GM23338 (cell line): ENCODE results near the gene SH3BP4. TPM values are rescaled to one million over a fixed set of nuclear protein-coding genes. Genes with fewer than 3 reads are reported as not detected.

Source experiments
- ATAC-seq: fragments of 200-7000 bp; cut with Tn5 transposase; 3 replicates; pipeline ENCODE4 v1.9.1; 2020
- DNase-seq: peaks from one replicate; pipeline ENCODE4 v3.0.0-alpha.2; 2015; ENCODE audit warnings: low spot score
- H2AFZ ChIP-seq: fragments of 200-600 bp; sonication (generic); 2 replicates; pipeline ENCODE4 v1.8.0; 2016; ENCODE audit warnings: antibody characterized with exemption, mild to moderate bottlenecking, moderate library complexity
- H3F3A ChIP-seq: fragments of 200-600 bp; sonication (generic); replicated peaks from 2 replicates; pipeline ENCODE4 v1.8.0; 2017; ENCODE audit warnings: antibody characterized with exemption, mixed run types, low read depth
- H3K27ac ChIP-seq: fragments of 200-600 bp; sonication (generic); 2 replicates; pipeline ENCODE4 v1.6.1; 2016; ENCODE audit warnings: low read depth
- H3K27me3 ChIP-seq: fragments of 200-600 bp; sonication (generic); 2 replicates; pipeline ENCODE4 v1.8.0; 2016; ENCODE audit warnings: mild to moderate bottlenecking, mixed run types, moderate library complexity; ENCODE audit not compliant: insufficient read depth
- H3K36me3 ChIP-seq: fragments of 200-600 bp; sonication (generic); 2 replicates; pipeline ENCODE4 v1.8.0; 2016; ENCODE audit warnings: mild to moderate bottlenecking; ENCODE audit not compliant: insufficient read depth
- H3K4me1 ChIP-seq: fragments of 200-600 bp; sonication (generic); 2 replicates; pipeline ENCODE4 v1.8.0; 2016; ENCODE audit warnings: mild to moderate bottlenecking, moderate library complexity; ENCODE audit not compliant: insufficient read depth
- H3K4me2 ChIP-seq: fragments of 200-600 bp; sonication (generic); 2 replicates; pipeline ENCODE4 v1.7.1; 2017; ENCODE audit warnings: mixed run types
- H3K4me3 ChIP-seq: fragments of 200-600 bp; sonication (generic); 2 replicates; pipeline ENCODE4 v1.6.1; 2016; ENCODE audit warnings: mixed run types
- H3K79me2 ChIP-seq: fragments of 200-600 bp; sonication (generic); replicated peaks from 2 replicates; pipeline ENCODE4 v1.8.0; 2017; ENCODE audit warnings: mild to moderate bottlenecking; ENCODE audit not compliant: insufficient read depth
- H3K9me2 ChIP-seq: fragments of 200-600 bp; sonication (generic); 2 replicates; pipeline ENCODE4 v1.8.0; 2017; ENCODE audit not compliant: insufficient read depth
- H4K20me1 ChIP-seq: fragments of 200-600 bp; sonication (generic); replicated peaks from 2 replicates; pipeline ENCODE4 v1.8.0; 2017; ENCODE audit warnings: mild to moderate bottlenecking; ENCODE audit not compliant: insufficient read depth
- H3K27ac Mint-ChIP-seq: 2 replicates; pipeline ENCODE4 v1.8.0; 2020; ENCODE audit warnings: inconsistent platforms, mild to moderate bottlenecking, moderate library complexity, mixed read lengths
- H3K27me3 Mint-ChIP-seq: 3 replicates; pipeline ENCODE4 v1.8.0; 2022; ENCODE audit warnings: low read depth, mild to moderate bottlenecking, moderate library complexity, mixed read lengths, inconsistent platforms; ENCODE audit not compliant: insufficient read depth, poor library complexity
- H3K36me3 Mint-ChIP-seq: 3 replicates; pipeline ENCODE4 v1.8.0; 2021; ENCODE audit warnings: low read depth, mild to moderate bottlenecking, inconsistent platforms, moderate library complexity, mixed read lengths
- H3K4me1 Mint-ChIP-seq: 3 replicates; pipeline ENCODE4 v1.8.0; 2020; ENCODE audit warnings: mild to moderate bottlenecking, inconsistent platforms, mixed read lengths
- H3K4me3 Mint-ChIP-seq: 3 replicates; pipeline ENCODE4 v1.8.0; 2021; ENCODE audit warnings: moderate library complexity, mild to moderate bottlenecking, inconsistent platforms, mixed read lengths
- H3K9me3 Mint-ChIP-seq: 3 replicates; pipeline ENCODE4 v1.8.0; 2020; ENCODE audit warnings: moderate library complexity, mild to moderate bottlenecking, inconsistent platforms, mixed read lengths
- CREB1 ChIP-seq: fragments of 250-450 bp; sonication (Bioruptor Pico); IDR thresholded peaks from 2 replicates; pipeline ENCODE4 v1.5.0; 2020; ENCODE audit warnings: low read depth, mild to moderate bottlenecking, moderate library complexity
- ETS1 ChIP-seq: IDR thresholded peaks from 2 replicates; pipeline ENCODE4 v1.6.1; 2016; ENCODE audit warnings: antibody characterized with exemption
- EZH2 ChIP-seq: fragments of 200-600 bp; sonication (generic); IDR thresholded peaks from one replicate; pipeline ENCODE4 v1.8.0; 2017; ENCODE audit warnings: antibody characterized with exemption, mild to moderate bottlenecking, low read depth; ENCODE audit not compliant: unreplicated experiment
- EZH2phosphoT487 ChIP-seq: fragments of 200-600 bp; sonication (generic); IDR thresholded peaks from one replicate; pipeline ENCODE4 v1.8.1; 2018; ENCODE audit warnings: antibody characterized with exemption; ENCODE audit not compliant: unreplicated experiment
- JUNB ChIP-seq: IDR thresholded peaks from one replicate; pipeline ENCODE4 v1.6.1; 2016; ENCODE audit warnings: antibody characterized with exemption; ENCODE audit not compliant: unreplicated experiment
- NANOG ChIP-seq: IDR thresholded peaks from 2 replicates; pipeline ENCODE4 v1.6.1; 2016; ENCODE audit warnings: antibody characterized with exemption, borderline replicate concordance
- POLR2AphosphoS5 ChIP-seq: IDR thresholded peaks from 2 replicates; pipeline ENCODE4 v1.6.1; 2016; ENCODE audit warnings: antibody characterized with exemption, low read depth
- STAT1 ChIP-seq: IDR thresholded peaks from one replicate; pipeline ENCODE4 v1.6.1; 2016; ENCODE audit warnings: antibody characterized with exemption; ENCODE audit not compliant: unreplicated experiment
- ZNF114 ChIP-seq: fragments of 250-450 bp; sonication (Bioruptor Pico); IDR thresholded peaks from 2 replicates; pipeline ENCODE4 v1.5.0; 2020; ENCODE audit warnings: mild to moderate bottlenecking, moderate library complexity
- ZNF331 ChIP-seq: fragments of 250-450 bp; sonication (Bioruptor Pico); IDR thresholded peaks from 2 replicates; pipeline ENCODE4 v1.5.0; 2020; ENCODE audit warnings: low read depth, mild to moderate bottlenecking, moderate library complexity
- ZNF462 ChIP-seq: fragments of 250-450 bp; sonication (Bioruptor Pico); IDR thresholded peaks from 2 replicates; pipeline ENCODE4 v1.5.0; 2020; ENCODE audit warnings: mild to moderate bottlenecking, moderate library complexity
- polyA plus RNA-seq: library from polyadenylated mRNA; unstranded; fragments of >200 nt; fragmentation: Nextera tagmentation; extraction: Ambion mirVana; gene quantifications from 2 replicates; pipeline ENCODE4 v1.2.1, GENCODE V29; 2016
- total RNA-seq: library from RNA; depleted of rRNA; stranded (reverse); fragments of >200 nt; shearing (Covaris generic); gene quantifications from 2 replicates; pipeline ENCODE4 v1.2.3, GENCODE V29; 2014
- TF ChIP-seq, protein P1 (sequence below), 2 experiments: fragments of 200-600 bp in 1 of 2; sonication (generic) in 1 of 2; conservative IDR thresholded peaks; 2 replicates each; pipeline versions ENCODE4 v1.5.1 to v1.6.1; 2016 to 2017; ENCODE audit warnings: antibody characterized with exemption in 2 of 2, low read depth in 2 of 2, mild to moderate bottlenecking in 2 of 2, moderate library complexity in 1 of 2
- TF ChIP-seq, protein P2 (sequence below): IDR thresholded peaks from one replicate; pipeline ENCODE4 v1.6.1; 2018; ENCODE audit warnings: antibody characterized with exemption; ENCODE audit not compliant: unreplicated experiment

The SH3BP4 gene
- total and polyA plus RNA-seq, 2 experiments from 2014 or later: 15.6 to 50.9 TPM

- Histone ChIP-seq H4K20me1 (peaks cover 60% of the 10 kb centered on the region), H3K36me3 (no peaks in the 10 kb centered on the region), H3K4me3 (no peak overlapping the region), H3K27ac (no peak overlapping the region), H3K9me2 (no peaks in the 10 kb centered on the region), H3K4me2 (no peak overlapping the region), H2AFZ (no peak overlapping the region), H3F3A (no peaks in the 10 kb centered on the region; the same call in 1 of the 2 replicates), H3K27me3 (no peaks in the 10 kb centered on the region), H3K79me2 (peaks cover 100% of the 10 kb centered on the region), H3K4me1 (peaks cover 33% of the 10 kb centered on the region)
- Mint-ChIP-seq H3K36me3 (peaks cover 8% of the 10 kb centered on the region), H3K27me3 (peaks cover 3% of the 10 kb centered on the region), H3K27ac (0 out of 2 replicates have a peak overlapping the region, but pooled peaks have one; percentile 31), H3K4me1 (peaks cover 48% of the 10 kb centered on the region), H3K9me3 (no peaks in the 10 kb centered on the region), H3K4me3 (no peak overlapping the region)
- no peak for TF ChIP-seq EZH2
- no peak for TF ChIP-seq ZNF114 (CRISPR knock-in tag)
- no peak for TF ChIP-seq POLR2AphosphoS5
- no peak for TF ChIP-seq ZNF331 (CRISPR knock-in tag)
- TF ChIP-seq JUNB: no peak
- TF ChIP-seq ETS1: no peak
- TF ChIP-seq, protein P1, sequence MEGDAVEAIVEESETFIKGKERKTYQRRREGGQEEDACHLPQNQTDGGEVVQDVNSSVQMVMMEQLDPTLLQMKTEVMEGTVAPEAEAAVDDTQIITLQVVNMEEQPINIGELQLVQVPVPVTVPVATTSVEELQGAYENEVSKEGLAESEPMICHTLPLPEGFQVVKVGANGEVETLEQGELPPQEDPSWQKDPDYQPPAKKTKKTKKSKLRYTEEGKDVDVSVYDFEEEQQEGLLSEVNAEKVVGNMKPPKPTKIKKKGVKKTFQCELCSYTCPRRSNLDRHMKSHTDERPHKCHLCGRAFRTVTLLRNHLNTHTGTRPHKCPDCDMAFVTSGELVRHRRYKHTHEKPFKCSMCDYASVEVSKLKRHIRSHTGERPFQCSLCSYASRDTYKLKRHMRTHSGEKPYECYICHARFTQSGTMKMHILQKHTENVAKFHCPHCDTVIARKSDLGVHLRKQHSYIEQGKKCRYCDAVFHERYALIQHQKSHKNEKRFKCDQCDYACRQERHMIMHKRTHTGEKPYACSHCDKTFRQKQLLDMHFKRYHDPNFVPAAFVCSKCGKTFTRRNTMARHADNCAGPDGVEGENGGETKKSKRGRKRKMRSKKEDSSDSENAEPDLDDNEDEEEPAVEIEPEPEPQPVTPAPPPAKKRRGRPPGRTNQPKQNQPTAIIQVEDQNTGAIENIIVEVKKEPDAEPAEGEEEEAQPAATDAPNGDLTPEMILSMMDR (conservative IDR thresholded peaks at IDR 0.05; ENCODE audit: low read depth in 2 of 2): no peak
- no peak for TF ChIP-seq EZH2phosphoT487
- no peak for TF ChIP-seq CREB1
- no peak for TF ChIP-seq ZNF462 (CRISPR knock-in tag)
- TF ChIP-seq STAT1: no peak
- no peak for TF ChIP-seq NANOG
- TF ChIP-seq, protein P2, sequence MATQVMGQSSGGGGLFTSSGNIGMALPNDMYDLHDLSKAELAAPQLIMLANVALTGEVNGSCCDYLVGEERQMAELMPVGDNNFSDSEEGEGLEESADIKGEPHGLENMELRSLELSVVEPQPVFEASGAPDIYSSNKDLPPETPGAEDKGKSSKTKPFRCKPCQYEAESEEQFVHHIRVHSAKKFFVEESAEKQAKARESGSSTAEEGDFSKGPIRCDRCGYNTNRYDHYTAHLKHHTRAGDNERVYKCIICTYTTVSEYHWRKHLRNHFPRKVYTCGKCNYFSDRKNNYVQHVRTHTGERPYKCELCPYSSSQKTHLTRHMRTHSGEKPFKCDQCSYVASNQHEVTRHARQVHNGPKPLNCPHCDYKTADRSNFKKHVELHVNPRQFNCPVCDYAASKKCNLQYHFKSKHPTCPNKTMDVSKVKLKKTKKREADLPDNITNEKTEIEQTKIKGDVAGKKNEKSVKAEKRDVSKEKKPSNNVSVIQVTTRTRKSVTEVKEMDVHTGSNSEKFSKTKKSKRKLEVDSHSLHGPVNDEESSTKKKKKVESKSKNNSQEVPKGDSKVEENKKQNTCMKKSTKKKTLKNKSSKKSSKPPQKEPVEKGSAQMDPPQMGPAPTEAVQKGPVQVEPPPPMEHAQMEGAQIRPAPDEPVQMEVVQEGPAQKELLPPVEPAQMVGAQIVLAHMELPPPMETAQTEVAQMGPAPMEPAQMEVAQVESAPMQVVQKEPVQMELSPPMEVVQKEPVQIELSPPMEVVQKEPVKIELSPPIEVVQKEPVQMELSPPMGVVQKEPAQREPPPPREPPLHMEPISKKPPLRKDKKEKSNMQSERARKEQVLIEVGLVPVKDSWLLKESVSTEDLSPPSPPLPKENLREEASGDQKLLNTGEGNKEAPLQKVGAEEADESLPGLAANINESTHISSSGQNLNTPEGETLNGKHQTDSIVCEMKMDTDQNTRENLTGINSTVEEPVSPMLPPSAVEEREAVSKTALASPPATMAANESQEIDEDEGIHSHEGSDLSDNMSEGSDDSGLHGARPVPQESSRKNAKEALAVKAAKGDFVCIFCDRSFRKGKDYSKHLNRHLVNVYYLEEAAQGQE: no peak
- DNase-seq (no peak), ATAC-seq (no peak)
These were observed 13.0 kb downstream of the SH3BP4 start for GRCh38 chr2:234964631-234965461.
